Transverse colon (tissue), 4 donors: ENCODE measurements around the gene OOSP3.

ENCODE experiments used
- CTCF ChIP-seq, 5 experiments: fragments of 200-600 bp in 3 of 5; fragments of 450-650 bp in 2 of 5; sonication (generic) in 3 of 5; IDR thresholded peaks; 1 replicate in 2 of 5; 2 replicates in 3 of 5; pipeline ENCODE4 v1.5.1; 2016 to 2017; ENCODE audit warnings: antibody characterized with exemption in 5 of 5, inconsistent platforms in 3 of 5, mild to moderate bottlenecking in 2 of 5, moderate library complexity in 1 of 5
- EP300 ChIP-seq: sonication (generic); formaldehyde crosslinking; IDR thresholded peaks from one replicate; pipeline ENCODE4 v1.6.1; 2017; ENCODE audit warnings: antibody characterized with exemption, low read depth
- POLR2A ChIP-seq: fragments of 450-650 bp; IDR thresholded peaks from one replicate; pipeline ENCODE4 v1.6.1; 2016; ENCODE audit warnings: antibody characterized with exemption, mild to moderate bottlenecking, moderate library complexity
- POLR2AphosphoS5 ChIP-seq, 3 donors: sonication (generic); formaldehyde crosslinking; IDR thresholded peaks; one replicate each; pipeline ENCODE4 v1.6.1; 2016; ENCODE audit warnings: antibody characterized with exemption in 3 of 3

- TF ChIP-seq POLR2AphosphoS5 (IDR thresholded peaks at IDR 0.05) (no peak), CTCF (IDR thresholded peaks at IDR 0.05) (no peak), POLR2A (no peak), EP300 (no peak)
Observed at GRCh38 chr11:59891781-59892181, 13.2 kb downstream of the OOSP3 start.
